IMR-90 (cell line): ENCODE measurements around the gene CCL23. TPM values are rescaled to one million over a fixed set of nuclear protein-coding genes. Genes with fewer than 3 reads are reported as not detected.
A peak's percentile ranks its signal among the peaks of the same experiment; 100 is the strongest.

Experiments
- ATAC-seq: fragments of 200-7000 bp; cut with Tn5 transposase; 2 replicates; pipeline ENCODE4 v1.9.1; 2020; ENCODE audit warnings: low read depth, mild to moderate bottlenecking, moderate library complexity
- BruUV-seq: library from RNA; stranded (reverse); fragments of 400-500 nt; replicated peaks from 2 replicates; lab custom pipeline; 2021; lab: Mats Ljungman, UMichigan
- CTCF ChIA-PET: fragments of 300-600 bp; formaldehyde crosslinking; extraction: SDS; loops from one replicate; lab custom pipeline; 2021; ENCODE audit warnings: antibody characterized with exemption; lab: Yijun Ruan, JAX
- POLR2A ChIA-PET: fragments of 300-600 bp; sonication (Branson Sonifier 250); formaldehyde crosslinking; loops from one replicate; lab custom pipeline; 2022; ENCODE audit warnings: antibody characterized with exemption; ENCODE audit not compliant: unreplicated experiment; lab: Charles Lee
- DNase-seq: peaks from one replicate; pipeline ENCODE4 v3.0.0; 2013
- H2AFZ ChIP-seq: replicated peaks from 2 replicates; pipeline ENCODE3; 2013; ENCODE audit warnings: low read length, mild to moderate bottlenecking; ENCODE audit not compliant: poor library complexity
- H2AK5ac ChIP-seq: 2 replicates; pipeline ENCODE4 v1.6.1; 2013; ENCODE audit warnings: low read depth, low read length, inconsistent platforms
- H2AK9ac ChIP-seq: replicated peaks from 2 replicates; pipeline ENCODE3; 2013; ENCODE audit warnings: mild to moderate bottlenecking, low read depth, low read length, moderate library complexity; ENCODE audit not compliant: poor library complexity
- H2BK120ac ChIP-seq: 2 replicates; pipeline ENCODE4 v1.6.1; 2013; ENCODE audit warnings: low read depth, low read length, inconsistent platforms
- H2BK15ac ChIP-seq: 3 replicates; pipeline ENCODE4 v1.6.1; 2013; ENCODE audit warnings: low read depth, low read length, inconsistent platforms
- H2BK20ac ChIP-seq: 2 replicates; pipeline ENCODE4 v1.6.1; 2013; ENCODE audit warnings: low read depth, mild to moderate bottlenecking, inconsistent platforms, low read length, moderate library complexity
- H2BK5ac ChIP-seq: 2 replicates; pipeline ENCODE4 v1.6.1; 2013; ENCODE audit warnings: mild to moderate bottlenecking, low read depth, low read length, inconsistent platforms; ENCODE audit not compliant: poor library complexity, severe bottlenecking
- H3K14ac ChIP-seq: replicated peaks from 2 replicates; pipeline ENCODE4 v1.6.1; 2013; ENCODE audit warnings: low read depth, low read length, inconsistent platforms
- H3K18ac ChIP-seq: 2 replicates; pipeline ENCODE4 v1.6.1; 2013; ENCODE audit warnings: low read depth, low read length, control low read depth
- H3K23ac ChIP-seq: 2 replicates; pipeline ENCODE4 v1.6.1; 2013; ENCODE audit warnings: low read depth, low read length, inconsistent platforms
- H3K27ac ChIP-seq: 2 replicates; pipeline ENCODE4 v1.5.1; 2013; ENCODE audit warnings: mild to moderate bottlenecking, control low read depth, low read length; ENCODE audit not compliant: insufficient read depth
- H3K27me3 ChIP-seq: 2 replicates; pipeline ENCODE4 v1.6.1; 2013; ENCODE audit warnings: low read length; ENCODE audit not compliant: control insufficient read depth, insufficient read depth
- H3K36me3 ChIP-seq: 2 replicates; pipeline ENCODE4 v1.6.1; 2013; ENCODE audit warnings: low read length, mixed read lengths; ENCODE audit not compliant: control insufficient read depth, insufficient read depth
- H3K4ac ChIP-seq: 2 replicates; pipeline ENCODE4 v1.6.1; 2013; ENCODE audit warnings: low read depth, low read length, inconsistent platforms
- H3K4me1 ChIP-seq: 2 replicates; pipeline ENCODE4 v1.6.1; 2013; ENCODE audit warnings: low read length, mixed read lengths; ENCODE audit not compliant: control insufficient read depth, insufficient read depth
- H3K4me2 ChIP-seq: 2 replicates; pipeline ENCODE4 v1.6.1; 2013; ENCODE audit warnings: low read depth, mild to moderate bottlenecking, control low read depth, low read length, moderate library complexity
- H3K4me3 ChIP-seq: 2 replicates; pipeline ENCODE4 v1.5.1; 2013; ENCODE audit warnings: low read depth, mild to moderate bottlenecking, control low read depth, low read length, moderate library complexity; ENCODE audit not compliant: insufficient read depth
- H3K56ac ChIP-seq: 2 replicates; pipeline ENCODE4 v1.6.1; 2013; ENCODE audit warnings: low read length, inconsistent platforms; ENCODE audit not compliant: insufficient read depth; ENCODE audit errors: extremely low read depth
- H3K79me1 ChIP-seq, 2 experiments: 2 replicates each; pipeline ENCODE4 v1.6.1; 2013; ENCODE audit warnings: low read length in 2 of 2, inconsistent platforms in 1 of 2, low read depth in 1 of 2
- H3K9ac ChIP-seq: 2 replicates; pipeline ENCODE4 v1.6.1; 2013; ENCODE audit warnings: low read depth, low read length, control low read depth
- H3K9me1 ChIP-seq: 2 replicates; pipeline ENCODE4 v1.6.1; 2013; ENCODE audit warnings: low read length, inconsistent platforms; ENCODE audit not compliant: insufficient read depth
- H3K9me3 ChIP-seq: 2 replicates; pipeline ENCODE4 v1.6.1; 2013; ENCODE audit warnings: low read length; ENCODE audit not compliant: control insufficient read depth, insufficient read depth
- H4K20me1 ChIP-seq: 2 replicates; pipeline ENCODE4 v1.6.1; 2013; ENCODE audit warnings: low read length, inconsistent platforms; ENCODE audit not compliant: insufficient read depth
- H4K5ac ChIP-seq: 2 replicates; pipeline ENCODE4 v1.6.1; 2013; ENCODE audit warnings: mild to moderate bottlenecking, low read depth, low read length, control low read depth
- H4K8ac ChIP-seq, 2 experiments: 2 replicates each; pipeline ENCODE4 v1.6.1; 2013; ENCODE audit warnings: low read depth in 2 of 2, low read length in 2 of 2, control low read depth in 1 of 2, inconsistent platforms in 1 of 2
- H4K91ac ChIP-seq: 2 replicates; pipeline ENCODE4 v1.6.1; 2013; ENCODE audit warnings: low read depth, low read length, inconsistent platforms; ENCODE audit not compliant: insufficient read depth
- BHLHE40 ChIP-seq: fragments of 150-350 bp; IDR thresholded peaks from 2 replicates; pipeline ENCODE4 v1.6.1; 2016; ENCODE audit warnings: mild to moderate bottlenecking, low read depth, low read length
- POLR2A ChIP-seq: IDR thresholded peaks from 2 replicates; pipeline ENCODE4 v1.6.1; 2012; ENCODE audit warnings: mild to moderate bottlenecking, low read depth, low read length
- WGBS, 2 experiments: methylation state at CpG; one replicate each; pipeline versions ENCODE4 v1.1.5 to v1.1.7; 2013; ENCODE audit warnings: missing lambda C conversion rate in 2 of 2; ENCODE audit not compliant: insufficient read length in 1 of 2; ENCODE audit errors: extremely low coverage in 2 of 2; 5-methylcytosine and 5-hydroxymethylcytosine counted together
- dilution Hi-C: fragments of 300-500 bp; cut with HindIII; formaldehyde crosslinking; loops from one replicate; pipeline ENCODE4 v1.14.3; 2018; ENCODE audit warnings: low sequenced_read_pairs; ENCODE audit not compliant: unreplicated experiment
- in situ Hi-C: fragments of 300-500 bp; cut with MboI; formaldehyde crosslinking; loops from 3 replicates; pipeline ENCODE4 v1.14.3; 2019; ENCODE audit warnings: low sequenced_read_pairs, inconsistent platforms, mixed read lengths
- intact Hi-C: fragments of 100-400 bp; cut with micrococcal nuclease; formaldehyde crosslinking; loops from 2 replicates; pipeline ENCODE4 v1.10.0; 2022
- polyA plus RNA-seq, 3 experiments: library from polyadenylated mRNA; depleted of rRNA; stranded (reverse); fragments of >200 nt; gene quantifications; 2 replicates each; pipeline ENCODE4 v1.2.3, GENCODE V29; 2012; ENCODE audit warnings: low replicate concordance in 1 of 3
- total RNA-seq: library from RNA; depleted of rRNA; stranded (reverse); fragments of >200 nt; gene quantifications from 2 replicates; pipeline ENCODE4 v1.2.3, GENCODE V29; 2012

CCL23 gene
- total and polyA plus RNA-seq, 2 of the 4 experiments (the other 2 are of a cell fraction), result not detected

GRCh38 chr17:35972945-35973332 is 44.8 kb downstream of the CCL23 start:
- Histone ChIP-seq H3K23ac (no peak overlapping the region), H3K36me3 (no peaks in the 10 kb centered on the region), H3K9me3 (no peaks in the 10 kb centered on the region), H4K91ac (no peak overlapping the region), H3K9ac (no peak overlapping the region), H4K8ac (no peak overlapping the region), H3K27ac (no peak overlapping the region), H2BK5ac (no peak overlapping the region), H3K4me2 (no peak overlapping the region), H3K14ac (no peak overlapping the region), H3K79me1 (no peaks in the 10 kb centered on the region), H3K56ac (no peak overlapping the region), H3K4ac (no peak overlapping the region), H3K4me1 (peaks cover 6% of the 10 kb centered on the region), H4K20me1 (no peaks in the 10 kb centered on the region), H2AFZ (no peak overlapping the region), H3K9me1 (no peaks in the 10 kb centered on the region; the same call in 1 of the 2 replicates), H2AK9ac (no peak overlapping the region), H4K5ac (no peak overlapping the region), H2BK20ac (no peak overlapping the region), H3K27me3 (peaks cover 3% of the 10 kb centered on the region; the same call in 1 of the 2 replicates), H2BK120ac (no peak overlapping the region), H2AK5ac (no peak overlapping the region), H3K18ac (no peak overlapping the region), H2BK15ac (no peak overlapping the region), H3K4me3 (no peak overlapping the region)
- CTCF ChIA-PET, result interaction anchor here (1.3 kb wide), 1 partner anchor 510 kb away, joined by 3 read pairs; no protein-coding TSS in a partner anchor
- WGBS, 2 experiments, result no CpG with 5 or more reads among the region's 4 CpGs
- in situ Hi-C loops, result loop anchor here (5.0 kb wide), 1 partner anchor 174 kb away; no protein-coding TSS in a partner anchor
- intact Hi-C loops, result no loop called here
- POLR2A ChIA-PET, result no interaction called here
- dilution Hi-C loops, result no loop called here
- ATAC-seq, result no peak; the same call in 1 of the 2 replicates
- DNase-seq, result no peak
- no TSS peak for BruUV-seq
- TF ChIP-seq BHLHE40 (peak; percentile 23; the same call in 1 of the 2 replicates), POLR2A (no peak)
